A673 (cell line): ENCODE results near the gene RAB8B. TPM values are rescaled to one million over a fixed set of nuclear protein-coding genes. Genes with fewer than 3 reads are reported as not detected.

Experiments used
- BruUV-seq: library from RNA; stranded (reverse); fragments of 400-500 nt; replicated peaks from 2 replicates; lab custom pipeline; 2021; lab: Mats Ljungman, UMichigan
- CTCF ChIA-PET: fragments of 300-600 bp; sonication (Branson Sonifier 250); formaldehyde crosslinking; loops from one replicate; lab custom pipeline; 2022; ENCODE audit warnings: antibody characterized with exemption; lab: Charles Lee
- POLR2A ChIA-PET: fragments of 300-600 bp; sonication (Branson Sonifier 250); formaldehyde crosslinking; loops from one replicate; lab custom pipeline; 2022; ENCODE audit warnings: antibody characterized with exemption; ENCODE audit not compliant: low non-redundant PET; lab: Charles Lee
- DNase-seq: peaks from one replicate; pipeline ENCODE4 v3.0.0-alpha.2; 2015; ENCODE audit warnings: low spot score
- H3K27ac ChIP-seq: fragments of 200-600 bp; sonication (generic); 2 replicates; pipeline ENCODE4 v1.5.1; 2016; ENCODE audit warnings: mixed run types, low read depth, mild to moderate bottlenecking, mixed read lengths, antibody characterized with exemption, low read length; ENCODE audit not compliant: poor library complexity, severe bottlenecking
- H3K27me3 ChIP-seq: fragments of 200-600 bp; sonication (generic); replicated peaks from 2 replicates; pipeline ENCODE4 v1.6.1; 2017; ENCODE audit warnings: mixed run types, low read depth, mild to moderate bottlenecking, mixed read lengths, antibody characterized with exemption, low read length; ENCODE audit not compliant: insufficient read depth, poor library complexity
- H3K36me3 ChIP-seq: fragments of 200-600 bp; sonication (generic); 2 replicates; pipeline ENCODE4 v1.6.1; 2016; ENCODE audit warnings: mixed run types, mild to moderate bottlenecking, mixed read lengths, antibody characterized with exemption, low read length; ENCODE audit not compliant: insufficient read depth, poor library complexity, severe bottlenecking
- H3K4me1 ChIP-seq: fragments of 200-600 bp; sonication (generic); 2 replicates; pipeline ENCODE4 v1.6.1; 2017; ENCODE audit warnings: mixed run types, mild to moderate bottlenecking, mixed read lengths, antibody characterized with exemption, low read length; ENCODE audit not compliant: insufficient read depth, poor library complexity, severe bottlenecking
- H3K4me3 ChIP-seq: fragments of 200-600 bp; sonication (generic); 2 replicates; pipeline ENCODE4 v1.5.1; 2016; ENCODE audit warnings: low read depth, mixed run types, mild to moderate bottlenecking, mixed read lengths, low read length; ENCODE audit not compliant: poor library complexity, severe bottlenecking
- H3K9me3 ChIP-seq: fragments of 200-600 bp; sonication (generic); 2 replicates; pipeline ENCODE4 v1.6.1; 2016; ENCODE audit warnings: mixed run types, low read depth, mild to moderate bottlenecking, mixed read lengths, antibody characterized with exemption, low read length; ENCODE audit not compliant: poor library complexity, severe bottlenecking
- CTCF ChIP-seq: fragments of 300-800, 200-600 bp; sonication (generic); conservative IDR thresholded peaks from 2 replicates; pipeline ENCODE4 v1.5.1; 2017; ENCODE audit warnings: low read depth, mild to moderate bottlenecking, antibody characterized with exemption, low read length, moderate library complexity, mixed read lengths
- EZH2 ChIP-seq: fragments of 200-600 bp; sonication (generic); IDR thresholded peaks from 2 replicates; pipeline ENCODE4 v1.6.1; 2017; ENCODE audit warnings: borderline replicate concordance, low read depth, mild to moderate bottlenecking, mixed read lengths, antibody characterized with exemption, low read length; ENCODE audit not compliant: poor library complexity, severe bottlenecking
- intact Hi-C: fragments of 100-400 bp; cut with micrococcal nuclease; formaldehyde crosslinking; loops from one replicate; pipeline ENCODE4 v1.10.0; 2022; ENCODE audit not compliant: unreplicated experiment
- total RNA-seq: library from RNA; stranded (reverse); gene quantifications from 2 replicates; pipeline ENCODE4 v1.2.3, GENCODE V29; 2021

The RAB8B gene
- total RNA-seq, 1 experiment from 2014 or later: 29.1 TPM

- H3K27me3 ChIP-seq: no peaks in the 10 kb centered on the region
- TSS peak; percentile 85 for BruUV-seq
- intact Hi-C loops: loop anchor here (5.0 kb wide), 1 partner anchor 249 kb away; no protein-coding TSS in a partner anchor
- ChIA-PET CTCF (interaction anchor here (0.6 kb wide), 1 partner anchor 8 kb away, joined by 4 read pairs; no protein-coding TSS in a partner anchor), POLR2A (no interaction called here)
- peak overlapping the region; percentile 96 for H3K4me3 ChIP-seq
- TF ChIP-seq EZH2 (no peak), CTCF (no peak)
- no peaks in the 10 kb centered on the region for H3K9me3 ChIP-seq
- H3K27ac ChIP-seq: peak overlapping the region; percentile 91
- DNase-seq: peak; percentile 71
- no peaks in the 10 kb centered on the region for H3K4me1 ChIP-seq
- H3K36me3 ChIP-seq: peaks cover 5% of the 10 kb centered on the region
Measured at GRCh38 chr15:63157891-63158431, 31.4 kb upstream of the RAB8B start.

- Histone ChIP-seq H3K27me3 (no peaks in the 10 kb centered on the region), H3K36me3 (no peaks in the 10 kb centered on the region), H3K9me3 (no peaks in the 10 kb centered on the region), H3K4me1 (no peaks in the 10 kb centered on the region), H3K4me3 (no peak overlapping the region), H3K27ac (no peak overlapping the region)
- intact Hi-C loops: no loop called here
- no peak for DNase-seq
- ChIA-PET CTCF (no interaction called here), POLR2A (no interaction called here)
- no TSS peak for BruUV-seq
- TF ChIP-seq CTCF (no peak), EZH2 (no peak)
Measured at GRCh38 chr15:63160638-63161037, 28.8 kb upstream of the RAB8B start.

GRCh38 chr15:63163217-63163616 is 26.2 kb upstream of the RAB8B start:
- H3K9me3 ChIP-seq: no peaks in the 10 kb centered on the region
- no peak overlapping the region for H3K4me3 ChIP-seq
- no TSS peak for BruUV-seq
- TF ChIP-seq EZH2 (no peak), CTCF (no peak)
- intact Hi-C loops: no loop called here
- H3K4me1 ChIP-seq: no peaks in the 10 kb centered on the region
- no peaks in the 10 kb centered on the region for H3K27me3 ChIP-seq
- no peak for DNase-seq
- no peak overlapping the region for H3K27ac ChIP-seq
- no peaks in the 10 kb centered on the region for H3K36me3 ChIP-seq
- ChIA-PET POLR2A (no interaction called here), CTCF (no interaction called here)
